Loucy (cell line): ENCODE measurements around the gene CCL26.

ENCODE experiments used
- H2AFZ ChIP-seq: fragments of 200-600 bp; sonication (generic); 2 replicates; pipeline ENCODE4 v1.6.0; 2016; ENCODE audit warnings: antibody characterized with exemption, mild to moderate bottlenecking, low read length, moderate library complexity
- H3F3A ChIP-seq: fragments of 200-600 bp; 2 replicates; pipeline ENCODE4 v1.6.0; 2016; ENCODE audit warnings: antibody characterized with exemption, low read depth, mild to moderate bottlenecking
- H3K27me3 ChIP-seq: fragments of 200-600 bp; sonication (generic); 2 replicates; pipeline ENCODE4 v1.6.1; 2014; ENCODE audit warnings: low read length, mild to moderate bottlenecking; ENCODE audit not compliant: insufficient read depth, poor library complexity, severe bottlenecking
- H3K36me3 ChIP-seq: fragments of 200-600 bp; sonication (generic); 2 replicates; pipeline ENCODE4 v1.6.1; 2016; ENCODE audit warnings: low read length; ENCODE audit not compliant: insufficient read depth
- H3K4me1 ChIP-seq: fragments of 200-600 bp; sonication (generic); 2 replicates; pipeline ENCODE4 v1.5.1; 2014; ENCODE audit warnings: low read length, mild to moderate bottlenecking; ENCODE audit not compliant: insufficient read depth, poor library complexity, severe bottlenecking
- H3K4me2 ChIP-seq: fragments of 200-600 bp; sonication (generic); 2 replicates; pipeline ENCODE4 v1.6.0; 2014; ENCODE audit warnings: antibody characterized with exemption, low read length, low read depth, mild to moderate bottlenecking; ENCODE audit not compliant: poor library complexity, severe bottlenecking
- H3K4me3 ChIP-seq: fragments of 200-600 bp; sonication (generic); 2 replicates; pipeline ENCODE4 v1.5.1; 2014; ENCODE audit warnings: low read length, mild to moderate bottlenecking, mixed read lengths; ENCODE audit not compliant: poor library complexity, severe bottlenecking
- H3K79me2 ChIP-seq: fragments of 200-600 bp; sonication (generic); 2 replicates; pipeline ENCODE4 v1.6.1; 2014; ENCODE audit warnings: low read length; ENCODE audit not compliant: insufficient read depth
- H3K9ac ChIP-seq: fragments of 200-600 bp; sonication (generic); 2 replicates; pipeline ENCODE4 v1.6.0; 2014; ENCODE audit warnings: mild to moderate bottlenecking, low read depth, low read length, moderate library complexity; ENCODE audit not compliant: poor library complexity, severe bottlenecking
- H3K9me2 ChIP-seq: fragments of 200-600 bp; sonication (generic); replicated peaks from 2 replicates; pipeline ENCODE4 v1.6.1; 2016; ENCODE audit warnings: low read depth, low read length, mixed read lengths
- H3K9me3 ChIP-seq: fragments of 200-600 bp; sonication (generic); 2 replicates; pipeline ENCODE4 v1.6.1; 2014; ENCODE audit warnings: mild to moderate bottlenecking, antibody characterized with exemption, low read length, low read depth; ENCODE audit not compliant: insufficient read depth
- H4K20me1 ChIP-seq: fragments of 200-600 bp; sonication (generic); 2 replicates; pipeline ENCODE4 v1.6.0; 2014; ENCODE audit warnings: antibody characterized with exemption, low read length, mild to moderate bottlenecking; ENCODE audit not compliant: insufficient read depth, poor library complexity, severe bottlenecking
- EZH2phosphoT487 ChIP-seq: fragments of 200-600 bp; IDR thresholded peaks from 2 replicates; pipeline ENCODE4 v1.6.1; 2018; ENCODE audit warnings: antibody characterized with exemption, mild to moderate bottlenecking, moderate library complexity, borderline replicate concordance
- TF ChIP-seq, protein P1 (sequence below): fragments of 200-600 bp; sonication (generic); conservative IDR thresholded peaks from 2 replicates; pipeline ENCODE4 v1.5.1; 2014; ENCODE audit warnings: mild to moderate bottlenecking, antibody characterized with exemption, low read length

The CCL26 gene

DNA sequence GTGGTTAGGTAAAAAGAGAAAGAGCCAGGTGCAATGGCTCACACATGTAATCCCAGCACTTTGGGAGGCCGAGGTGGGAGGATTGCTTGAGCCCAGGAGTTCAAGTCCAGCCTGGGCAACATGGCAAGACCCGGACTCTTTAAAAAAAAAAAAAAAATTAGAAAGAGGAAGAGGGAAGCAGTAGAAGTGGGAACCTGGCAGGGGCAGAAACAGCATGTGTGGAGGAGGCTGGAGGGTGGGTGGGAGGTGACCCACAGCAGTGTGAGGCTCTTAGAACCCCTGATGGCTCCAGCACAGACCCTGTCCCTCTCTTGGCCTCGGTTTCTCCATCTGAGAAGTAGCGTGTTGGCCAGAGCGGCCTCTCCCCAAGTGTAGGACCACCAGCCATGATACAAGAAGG lies 46.5 kb upstream of the CCL26 start:
- no peak overlapping the region for H3K4me2 ChIP-seq

DNA sequence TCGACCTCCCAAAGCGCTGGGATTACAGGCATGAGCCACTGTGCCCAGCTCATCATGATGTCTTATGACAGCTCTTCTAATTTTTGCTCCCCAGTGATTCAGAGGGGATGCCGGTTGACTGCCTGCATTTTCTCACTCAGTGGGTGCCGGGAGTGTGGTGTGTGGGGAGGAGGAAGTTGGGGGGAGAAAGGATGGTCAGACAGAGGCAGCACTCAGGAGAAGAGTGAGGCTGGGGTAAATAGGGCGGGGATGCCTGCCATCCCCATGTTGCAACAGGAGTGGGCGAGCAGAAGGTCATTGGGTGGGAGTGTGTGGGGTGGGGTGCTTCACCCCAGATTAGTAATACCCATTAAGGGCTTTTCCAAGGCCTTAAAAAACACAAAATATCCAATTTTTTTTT lies 45.1 kb upstream of the CCL26 start:
- no peak overlapping the region for H3K4me2 ChIP-seq
- H3K9me3 ChIP-seq, result no peaks in the 10 kb centered on the region
- no peaks in the 10 kb centered on the region for H3K9me2 ChIP-seq
- H4K20me1 ChIP-seq, result no peaks in the 10 kb centered on the region
- H2AFZ ChIP-seq, result no peak overlapping the region
- no peaks in the 10 kb centered on the region for H3K4me1 ChIP-seq
- no peaks in the 10 kb centered on the region for H3K27me3 ChIP-seq
- no peaks in the 10 kb centered on the region for H3K36me3 ChIP-seq
- no peak overlapping the region for H3K9ac ChIP-seq
- TF ChIP-seq, protein P1, sequence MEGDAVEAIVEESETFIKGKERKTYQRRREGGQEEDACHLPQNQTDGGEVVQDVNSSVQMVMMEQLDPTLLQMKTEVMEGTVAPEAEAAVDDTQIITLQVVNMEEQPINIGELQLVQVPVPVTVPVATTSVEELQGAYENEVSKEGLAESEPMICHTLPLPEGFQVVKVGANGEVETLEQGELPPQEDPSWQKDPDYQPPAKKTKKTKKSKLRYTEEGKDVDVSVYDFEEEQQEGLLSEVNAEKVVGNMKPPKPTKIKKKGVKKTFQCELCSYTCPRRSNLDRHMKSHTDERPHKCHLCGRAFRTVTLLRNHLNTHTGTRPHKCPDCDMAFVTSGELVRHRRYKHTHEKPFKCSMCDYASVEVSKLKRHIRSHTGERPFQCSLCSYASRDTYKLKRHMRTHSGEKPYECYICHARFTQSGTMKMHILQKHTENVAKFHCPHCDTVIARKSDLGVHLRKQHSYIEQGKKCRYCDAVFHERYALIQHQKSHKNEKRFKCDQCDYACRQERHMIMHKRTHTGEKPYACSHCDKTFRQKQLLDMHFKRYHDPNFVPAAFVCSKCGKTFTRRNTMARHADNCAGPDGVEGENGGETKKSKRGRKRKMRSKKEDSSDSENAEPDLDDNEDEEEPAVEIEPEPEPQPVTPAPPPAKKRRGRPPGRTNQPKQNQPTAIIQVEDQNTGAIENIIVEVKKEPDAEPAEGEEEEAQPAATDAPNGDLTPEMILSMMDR, result no peak
- TF ChIP-seq EZH2phosphoT487, result no peak
- no peaks in the 10 kb centered on the region for H3K79me2 ChIP-seq
- no peaks in the 10 kb centered on the region for H3F3A ChIP-seq
- no peak overlapping the region for H3K4me3 ChIP-seq

More for the DNA sequence above, 46.5 kb upstream of the CCL26 start:
- no peak overlapping the region for H2AFZ ChIP-seq
- H3F3A ChIP-seq, result no peaks in the 10 kb centered on the region
- H4K20me1 ChIP-seq, result no peaks in the 10 kb centered on the region
- no peak for TF ChIP-seq EZH2phosphoT487
- TF ChIP-seq, protein P1, result no peak
- no peak overlapping the region for H3K9ac ChIP-seq
- H3K9me2 ChIP-seq, result no peaks in the 10 kb centered on the region
- no peaks in the 10 kb centered on the region for H3K36me3 ChIP-seq
- no peaks in the 10 kb centered on the region for H3K4me1 ChIP-seq
- H3K4me3 ChIP-seq, result no peak overlapping the region
- no peaks in the 10 kb centered on the region for H3K79me2 ChIP-seq
- no peaks in the 10 kb centered on the region for H3K9me3 ChIP-seq
- no peaks in the 10 kb centered on the region for H3K27me3 ChIP-seq

DNA sequence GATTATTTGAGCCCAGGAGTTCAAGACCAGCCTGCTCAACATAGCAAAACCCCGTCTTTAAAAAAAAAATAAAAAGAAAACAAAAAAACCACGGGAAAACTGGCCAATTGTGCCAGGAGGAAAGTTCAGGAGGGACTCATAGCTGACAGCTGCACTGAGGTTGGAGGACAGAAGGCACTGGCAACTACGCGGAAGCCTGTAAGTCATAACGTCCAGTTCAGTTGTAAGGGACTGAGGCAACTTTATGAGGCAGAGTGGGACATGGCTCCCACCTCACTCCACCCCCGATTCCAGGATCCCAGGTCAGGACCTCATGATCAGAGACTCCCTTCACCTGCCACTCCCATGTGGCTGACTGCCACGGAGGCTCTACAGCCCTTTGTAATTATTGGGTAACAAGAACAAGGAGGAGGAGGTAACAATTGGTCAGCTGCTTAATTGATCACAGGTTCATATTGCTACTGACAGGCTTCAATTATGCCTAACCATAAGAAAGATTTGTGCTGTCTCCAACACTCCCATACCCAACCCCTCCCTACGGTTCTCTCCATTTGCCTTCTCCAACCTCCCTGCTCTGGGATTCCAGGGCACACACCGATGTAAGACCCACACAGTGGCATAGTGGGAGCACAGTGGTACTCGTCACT lies 43.5 kb upstream of the CCL26 start:
- Histone ChIP-seq H2AFZ (no peak overlapping the region), H3K36me3 (no peaks in the 10 kb centered on the region), H3K9me2 (no peaks in the 10 kb centered on the region), H3K4me1 (no peaks in the 10 kb centered on the region), H3K27me3 (no peaks in the 10 kb centered on the region), H3F3A (no peaks in the 10 kb centered on the region), H3K4me3 (no peak overlapping the region), H3K79me2 (no peaks in the 10 kb centered on the region), H3K9me3 (no peaks in the 10 kb centered on the region), H4K20me1 (no peaks in the 10 kb centered on the region), H3K9ac (no peak overlapping the region), H3K4me2 (no peak overlapping the region)
- TF ChIP-seq EZH2phosphoT487, result no peak

DNA sequence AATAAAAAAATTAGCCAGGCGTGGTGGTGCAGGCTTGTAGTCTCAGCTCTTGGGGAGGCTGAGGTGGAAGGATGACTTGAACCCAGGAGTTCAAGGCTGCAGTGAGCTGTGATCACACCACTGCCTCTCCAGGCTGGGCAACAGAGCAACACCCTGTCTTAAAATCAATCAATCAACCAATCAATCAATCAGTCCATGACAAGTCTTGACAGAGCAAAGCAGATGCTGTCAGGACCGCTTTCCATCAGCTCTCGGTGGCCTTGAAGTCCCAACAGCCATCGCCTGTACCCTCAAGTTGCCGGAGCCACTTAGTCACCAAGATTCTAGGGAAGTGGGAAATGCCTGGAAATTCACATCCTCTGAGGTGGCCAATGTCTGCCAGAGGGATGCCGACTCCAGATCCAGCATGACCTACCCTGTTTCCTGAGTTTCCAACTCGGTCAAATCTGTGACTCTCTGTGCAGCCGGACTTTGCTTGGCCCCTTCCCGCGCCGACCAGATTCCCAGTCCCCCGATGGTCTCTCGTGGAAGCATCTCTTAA lies 42.5 kb upstream of the CCL26 start:
- Histone ChIP-seq H3K4me1 (no peaks in the 10 kb centered on the region), H2AFZ (no peak overlapping the region), H3K9ac (no peak overlapping the region), H4K20me1 (no peaks in the 10 kb centered on the region), H3K9me3 (no peaks in the 10 kb centered on the region), H3K27me3 (no peaks in the 10 kb centered on the region), H3F3A (no peaks in the 10 kb centered on the region), H3K4me2 (no peak overlapping the region), H3K79me2 (no peaks in the 10 kb centered on the region), H3K9me2 (no peaks in the 10 kb centered on the region), H3K36me3 (no peaks in the 10 kb centered on the region), H3K4me3 (no peak overlapping the region)
- TF ChIP-seq EZH2phosphoT487, result no peak
- TF ChIP-seq, protein P1, result no peak
